Stimulated activated CD8-positive, alpha-beta memory T cell treated with anti-CD3 and anti-CD28 coated beads, Interleukin-4, amount 100 ng/mL, for 4 hours (primary cell): ENCODE results near the gene SLC25A19.
"Not testable (repeated sequence)": the region's sequence is repeated elsewhere in the genome, so short reads cannot be mapped to it uniquely, and the experiment has no call there.

Experiments
- DNase-seq, 2 donors: peaks; one replicate each; pipeline ENCODE4 v3.0.0-alpha.2; 2020; ENCODE audit warnings: low read depth in 2 of 2, low spot score in 1 of 2

The SLC25A19 gene

DNA sequence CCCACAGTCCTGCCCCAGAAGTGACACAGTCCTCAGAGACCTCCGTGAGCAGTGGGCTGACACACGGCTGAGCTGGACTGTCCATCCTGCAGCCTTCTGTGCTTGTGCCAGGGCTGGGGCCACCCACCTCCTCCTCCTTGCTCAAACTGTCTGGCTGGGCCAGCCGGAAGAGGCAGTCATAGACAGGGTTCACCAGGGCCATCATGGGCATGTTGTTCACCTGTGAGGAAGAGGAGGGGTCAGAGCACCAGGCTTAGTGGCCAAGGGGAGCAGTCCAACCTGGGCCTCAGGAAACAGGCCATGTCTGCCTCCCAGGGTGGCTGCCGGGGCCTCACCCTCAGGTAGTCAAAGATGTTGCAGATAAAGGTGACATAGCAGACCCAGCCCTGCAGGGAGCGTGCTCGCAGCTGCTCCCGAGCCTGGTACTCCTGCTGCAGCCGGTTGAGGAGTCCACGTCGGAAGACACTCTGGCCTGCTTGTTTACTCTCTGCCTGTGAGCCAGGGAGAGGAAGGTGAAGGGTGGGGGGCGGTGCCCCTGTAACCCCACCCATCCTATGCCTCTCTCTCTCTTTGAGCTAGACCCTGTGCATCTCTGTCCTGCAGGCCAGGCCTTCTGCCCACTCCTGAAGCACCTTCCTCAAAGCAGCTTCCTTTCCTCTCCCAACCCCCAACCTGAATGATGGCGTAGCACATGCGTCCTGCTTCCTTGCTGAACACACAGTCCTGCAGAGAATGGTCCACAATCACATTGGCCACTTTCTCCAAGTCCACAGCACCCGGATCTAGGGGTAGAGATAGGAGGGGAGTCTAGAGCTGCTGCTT, 21.6 kb downstream of the SLC25A19 start:
- DNase-seq: no peak

DNA sequence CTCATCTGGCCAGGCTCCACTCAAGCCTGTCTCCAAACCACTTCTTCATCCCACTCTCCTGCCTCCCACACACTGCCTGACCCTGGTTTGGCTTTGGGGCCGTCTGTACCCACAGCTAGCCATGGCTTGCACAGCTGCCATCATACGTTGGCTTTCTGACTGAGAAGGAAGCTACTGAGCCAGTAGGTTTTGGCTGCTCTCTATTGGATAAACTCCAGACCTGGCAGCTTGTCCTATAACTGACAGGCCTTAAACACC, 22.2 kb downstream of the SLC25A19 start:
- no peak for DNase-seq

DNA sequence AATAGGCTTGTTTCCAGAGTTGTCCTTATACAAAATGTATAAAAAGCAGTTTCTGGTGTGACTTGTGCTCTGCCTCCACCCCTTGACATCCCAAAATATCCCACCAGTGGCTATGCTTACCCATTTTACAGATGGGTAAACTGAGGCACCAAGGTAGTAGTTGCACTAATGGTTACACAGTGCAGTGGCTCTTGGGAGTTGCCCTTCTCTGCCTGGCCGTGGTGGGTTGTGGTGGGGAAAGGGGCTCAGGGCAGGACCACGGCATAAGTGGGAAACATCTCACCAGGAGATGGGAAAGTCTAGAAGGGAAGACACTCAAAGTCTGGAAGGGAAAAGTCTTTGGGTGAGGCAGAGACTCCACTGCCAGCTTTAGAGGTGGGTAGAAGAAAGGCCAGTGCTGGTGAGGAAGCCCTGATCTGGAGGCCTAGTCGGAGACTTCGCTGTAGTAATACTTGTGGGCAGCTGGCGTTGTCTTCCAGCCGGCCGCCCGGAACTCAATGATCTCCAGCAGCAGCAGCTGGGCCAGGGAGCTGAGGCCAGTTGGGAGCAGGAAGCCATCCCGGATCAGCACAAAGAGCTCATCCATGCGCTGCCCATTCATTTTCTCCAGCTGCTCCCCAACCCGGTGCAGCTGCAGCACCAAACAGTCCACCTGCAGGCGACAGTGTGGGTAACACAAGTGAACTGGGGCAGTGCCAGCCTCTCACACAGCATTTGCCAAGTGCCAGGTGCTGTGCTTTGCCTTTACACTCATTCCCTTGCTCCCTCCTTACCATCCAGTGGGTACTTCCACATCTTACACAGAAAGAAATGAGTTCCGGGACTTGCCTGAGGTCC, 22.7 kb downstream of the SLC25A19 start:
- no peak for DNase-seq

DNA sequence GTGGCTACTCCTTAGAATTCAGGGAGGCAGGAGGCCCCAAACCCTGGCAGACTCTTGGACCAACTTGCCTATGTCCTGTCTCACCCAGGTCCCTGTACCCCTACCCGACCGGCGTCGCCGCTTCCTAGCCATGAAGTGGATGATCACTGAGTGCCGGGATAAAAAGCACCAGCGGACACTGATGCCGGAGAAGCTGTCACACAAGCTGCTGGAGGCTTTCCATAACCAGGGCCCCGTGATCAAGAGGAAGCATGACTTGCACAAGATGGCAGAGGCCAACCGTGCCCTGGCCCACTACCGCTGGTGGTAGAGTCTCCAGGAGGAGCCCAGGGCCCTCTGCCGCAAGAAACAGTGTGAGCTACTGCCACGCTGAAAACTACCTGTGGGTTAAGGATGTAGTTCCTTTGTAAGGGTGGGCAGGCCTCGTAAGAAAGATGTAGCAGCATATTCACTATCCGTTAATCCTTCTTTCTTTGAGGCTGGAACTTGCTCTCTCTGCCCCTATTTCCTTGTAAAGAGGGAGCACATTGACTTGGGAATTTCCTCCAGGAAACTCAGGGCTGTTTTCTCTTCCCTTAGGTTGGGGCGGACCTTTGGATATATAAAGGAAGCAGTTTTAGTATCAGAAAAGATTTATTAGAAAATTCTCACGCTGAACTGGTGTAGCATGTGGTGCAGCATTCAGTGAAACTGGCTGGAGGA, 23.5 kb downstream of the SLC25A19 start:
- no peak for DNase-seq

DNA sequence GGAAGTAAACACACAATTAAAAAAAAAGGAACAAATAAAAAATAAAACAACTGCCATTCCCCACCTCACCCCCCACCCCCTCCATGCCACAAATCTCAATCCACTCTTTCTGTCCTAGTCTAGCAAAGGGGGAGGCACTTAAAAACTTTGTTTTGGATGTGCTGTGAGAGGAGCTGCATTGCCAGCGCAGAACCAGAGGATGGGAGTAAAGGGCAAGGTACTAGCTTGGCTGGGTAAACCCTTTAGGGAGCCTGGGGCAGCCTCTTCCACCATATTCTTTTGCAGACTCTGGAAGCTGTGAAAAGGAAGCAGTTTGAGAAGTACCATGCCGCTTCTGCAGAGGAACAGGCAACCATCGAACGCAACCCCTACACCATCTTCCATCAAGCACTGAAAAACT, 26.2 kb downstream of the SLC25A19 start:
- DNase-seq: no peak

DNA sequence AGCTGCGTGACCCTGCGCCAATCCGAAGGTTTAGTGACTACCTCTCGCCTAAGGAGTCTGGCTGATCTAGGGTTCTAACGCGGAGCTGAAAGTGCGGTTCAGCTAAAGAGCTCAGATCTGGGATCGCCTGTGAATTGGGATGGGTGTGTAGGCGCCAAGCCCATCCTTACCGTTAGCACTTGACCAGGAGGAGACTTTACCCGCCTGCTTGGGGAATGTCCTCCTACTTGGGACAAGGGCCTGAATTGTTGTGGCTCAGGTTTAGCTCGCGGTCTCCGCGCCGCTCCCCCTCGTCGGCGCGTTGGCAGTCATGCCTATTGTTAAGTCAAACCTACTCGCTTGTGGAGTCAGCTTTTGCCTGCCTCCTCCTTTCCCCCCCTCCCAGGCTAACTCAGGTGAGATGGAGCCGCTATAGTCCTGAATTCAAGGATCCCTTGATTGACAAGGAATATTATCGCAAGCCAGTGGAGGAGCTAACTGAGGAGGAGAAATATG, 27.1 kb downstream of the SLC25A19 start:
- DNase-seq: no peak

DNA sequence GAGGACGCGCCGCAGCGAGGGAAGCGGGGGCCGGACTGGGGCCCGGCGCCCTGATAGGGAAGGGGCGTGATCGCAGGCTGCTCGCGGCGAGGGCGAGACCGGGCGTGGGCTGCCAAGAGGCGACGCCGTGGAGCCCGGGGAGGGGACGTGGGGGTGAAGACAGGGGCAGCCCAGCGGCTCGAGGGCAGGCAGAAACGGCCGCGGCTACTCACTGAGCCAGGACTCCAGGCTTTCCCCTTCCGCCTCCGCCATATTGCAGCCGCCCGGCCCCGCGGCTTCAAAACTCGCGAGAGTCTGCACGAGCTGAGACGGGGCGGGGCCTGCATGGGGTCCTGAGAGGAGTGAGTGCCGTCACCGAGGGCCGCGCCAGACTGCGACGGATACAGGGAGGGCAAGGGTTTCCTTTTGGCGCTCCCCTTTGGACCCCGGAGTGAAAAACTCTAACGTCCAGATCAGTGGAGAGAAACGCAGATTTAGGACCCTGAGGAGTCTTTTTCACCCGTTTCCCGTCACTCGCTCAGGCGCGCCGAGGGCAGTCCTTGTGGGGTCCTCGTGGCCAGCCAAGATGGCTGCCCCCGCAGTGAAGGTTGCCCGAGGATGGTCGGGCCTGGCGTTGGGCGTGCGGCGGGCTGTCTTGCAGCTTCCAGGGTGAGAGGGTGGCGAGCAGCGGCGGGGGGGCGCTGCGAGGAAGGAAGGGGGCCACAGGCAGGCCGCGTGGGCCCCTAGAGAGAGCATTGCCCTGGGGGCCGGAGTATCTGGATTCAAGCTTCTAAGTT, 27.7 kb downstream of the SLC25A19 start, which contains the start of the genes GGA3 and MRPS7:
GGA3 (minus strand) TSS at position 271 of the 776 bp plus-strand sequence; CDS start at position 252, 19 bp downstream.
MRPS7 (plus strand) TSS at position 544 of the 776 bp plus-strand sequence; CDS start at position 566, 22 bp downstream.
- DNase-seq: peak; percentile 90 to 91

DNA sequence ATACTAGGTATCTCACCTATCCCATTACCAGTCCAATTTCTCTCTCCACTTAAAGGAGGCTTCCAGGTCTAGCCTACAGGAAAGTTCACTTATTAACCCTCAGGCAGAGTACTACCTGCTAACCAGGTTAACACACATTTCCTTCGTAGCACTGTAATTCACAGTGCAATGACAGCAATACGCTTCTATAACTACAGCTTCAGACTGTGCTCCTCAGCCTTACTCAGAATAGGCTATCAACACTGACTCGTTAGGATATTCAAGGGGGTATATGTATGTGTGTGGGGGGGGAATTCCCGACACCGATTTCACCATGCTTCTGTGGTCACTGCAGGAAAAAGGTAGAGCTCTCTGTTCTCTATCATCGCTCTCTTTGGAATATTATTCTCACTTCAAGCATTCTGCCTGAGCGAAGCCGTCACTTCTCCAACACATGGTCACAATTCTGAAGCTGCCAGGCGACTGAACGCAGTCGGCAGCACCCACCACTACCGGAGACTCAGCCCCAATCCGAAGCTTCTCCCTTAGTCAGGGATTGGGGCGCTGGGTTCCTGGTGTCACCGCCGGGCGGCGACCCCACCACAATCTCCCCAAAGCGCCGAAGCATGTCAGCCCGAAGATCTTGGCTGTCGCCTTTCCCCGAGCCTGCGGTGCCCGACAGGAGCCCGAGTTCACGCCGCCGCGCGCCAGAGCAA, 28.4 kb downstream of the SLC25A19 start:
- peak; percentile 21 to 24 for DNase-seq

DNA sequence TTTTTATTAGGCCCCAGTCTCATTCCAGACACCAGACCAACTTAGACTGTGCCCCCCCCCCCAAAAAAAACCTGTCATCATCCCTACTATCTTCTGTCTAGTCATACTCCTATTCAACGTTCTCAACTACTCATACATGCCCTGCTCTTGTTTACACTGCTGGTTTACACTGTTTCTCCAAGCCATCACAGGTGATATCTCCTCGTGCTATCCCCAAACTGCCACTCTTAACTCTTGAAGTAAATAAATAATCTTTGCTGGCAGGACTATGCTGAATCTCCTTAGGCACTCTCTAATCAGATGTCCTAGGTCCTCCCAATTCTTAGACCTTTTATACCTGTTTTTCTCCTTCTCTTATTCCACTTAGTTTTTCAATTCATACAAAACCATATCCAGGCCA, 32.0 kb downstream of the SLC25A19 start:
- DNase-seq: not testable (repeated sequence)

DNA sequence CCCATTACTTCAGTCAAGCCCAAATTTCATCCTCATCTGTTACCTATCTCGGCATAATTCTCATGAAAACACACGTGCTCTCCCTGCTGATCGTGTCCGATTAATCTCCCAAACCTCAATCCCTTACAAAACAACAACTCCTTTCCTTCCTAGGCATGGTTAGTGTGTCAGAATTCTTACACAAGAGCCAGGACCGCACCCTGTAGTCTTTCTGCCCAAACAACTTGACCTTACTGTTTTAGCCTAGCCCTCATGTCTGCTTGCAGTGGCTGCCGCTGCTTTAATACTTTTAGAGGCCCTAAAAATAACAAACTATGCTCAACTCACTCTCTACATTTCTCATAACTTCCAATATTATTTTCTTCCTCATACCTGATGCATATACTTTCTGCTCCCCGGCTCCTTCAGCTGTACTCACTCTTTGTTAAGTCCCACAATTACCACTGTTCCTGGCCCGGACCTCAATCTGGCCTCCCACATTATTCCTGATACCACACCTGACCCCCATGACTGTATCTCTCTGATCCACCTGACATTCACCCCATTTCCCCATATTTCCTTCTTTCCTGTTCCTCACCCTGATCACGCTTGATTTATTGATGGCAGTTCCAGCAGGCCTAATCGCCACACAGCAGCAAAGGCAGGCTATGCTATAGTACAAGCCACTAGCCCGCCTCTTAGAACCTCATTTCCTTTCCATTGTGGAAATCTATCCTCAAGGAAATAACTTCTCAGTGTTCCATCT, 33.1 kb downstream of the SLC25A19 start:
- DNase-seq: not testable (repeated sequence)

DNA sequence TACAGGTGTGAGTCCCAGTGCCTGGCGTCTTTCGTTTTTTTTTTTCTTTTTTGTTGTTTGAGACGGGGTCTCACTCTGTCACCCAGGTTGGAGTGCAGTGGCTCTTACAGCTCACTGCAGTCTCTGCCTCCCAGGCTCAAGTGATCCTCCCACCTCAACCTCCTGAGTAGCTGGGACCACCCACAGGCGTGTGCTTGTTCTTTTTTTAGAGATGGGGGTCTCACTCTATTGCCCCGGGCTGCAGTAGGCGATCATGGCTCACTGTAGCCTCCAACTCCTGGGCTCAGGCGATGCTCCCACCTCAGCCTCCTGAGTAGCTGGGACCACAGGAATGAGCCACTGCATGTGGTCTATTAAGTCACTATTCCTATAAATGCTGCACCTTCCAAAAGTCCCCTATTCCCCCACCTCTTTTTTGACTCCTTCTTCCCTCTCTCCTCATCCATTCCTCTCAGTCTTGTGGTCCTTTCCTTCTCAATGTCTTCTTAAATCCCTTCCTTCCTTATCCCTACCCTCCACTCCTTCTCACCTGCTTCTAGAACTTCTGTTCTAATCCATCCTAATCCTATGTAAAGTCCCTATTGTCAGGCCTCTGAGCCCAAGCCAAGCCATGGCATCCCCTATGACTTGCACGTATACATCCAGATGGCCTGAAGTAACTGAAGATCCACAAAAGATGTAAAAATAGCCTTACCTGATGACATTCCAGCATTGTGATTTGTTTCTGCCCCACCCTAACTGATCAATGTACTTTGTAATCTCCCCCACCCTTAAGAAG, 37.0 kb downstream of the SLC25A19 start:
- no peak for DNase-seq

DNA sequence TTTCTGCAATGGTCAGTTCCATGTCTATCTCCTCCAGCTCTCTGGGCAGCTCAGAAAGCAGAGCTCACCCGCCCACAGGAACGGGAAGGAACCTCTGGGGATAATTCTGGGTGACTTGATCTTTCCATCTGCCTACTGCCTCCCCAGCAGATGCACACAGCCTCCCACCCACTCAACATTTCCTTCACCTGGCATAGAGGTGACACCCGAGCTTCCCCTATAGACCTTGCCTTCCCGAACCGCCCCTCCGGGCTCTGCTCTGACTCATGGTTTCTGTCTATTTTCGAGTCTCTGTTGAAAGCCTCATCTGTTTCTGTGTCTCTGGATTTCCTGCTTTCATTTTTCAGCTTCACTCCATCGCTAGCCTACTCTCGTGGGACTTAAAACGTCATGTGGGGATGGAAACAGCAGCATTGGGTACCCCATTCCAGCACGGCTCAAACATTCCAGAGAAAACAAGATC, 39.2 kb downstream of the SLC25A19 start:
- DNase-seq: peak; percentile 62 to 79

DNA sequence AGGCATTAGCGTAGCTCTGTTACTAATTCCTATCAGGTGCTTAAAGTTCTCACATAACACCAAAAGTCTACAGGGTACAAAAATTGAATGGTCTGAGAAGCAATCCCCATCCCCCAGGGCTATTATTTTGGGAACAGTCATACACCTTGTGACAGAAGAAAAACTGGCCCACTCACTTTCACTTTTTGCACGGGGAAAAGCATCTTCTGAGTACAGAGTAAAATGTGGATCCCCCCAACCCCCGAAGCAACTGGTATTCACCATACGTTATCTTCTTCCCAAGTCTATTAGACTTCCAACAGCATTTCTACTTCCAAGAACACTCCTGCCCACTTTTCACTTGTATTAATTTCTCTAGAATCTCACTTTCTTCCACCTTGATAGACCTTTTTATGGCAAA, 39.7 kb downstream of the SLC25A19 start:
- DNase-seq: no peak

DNA sequence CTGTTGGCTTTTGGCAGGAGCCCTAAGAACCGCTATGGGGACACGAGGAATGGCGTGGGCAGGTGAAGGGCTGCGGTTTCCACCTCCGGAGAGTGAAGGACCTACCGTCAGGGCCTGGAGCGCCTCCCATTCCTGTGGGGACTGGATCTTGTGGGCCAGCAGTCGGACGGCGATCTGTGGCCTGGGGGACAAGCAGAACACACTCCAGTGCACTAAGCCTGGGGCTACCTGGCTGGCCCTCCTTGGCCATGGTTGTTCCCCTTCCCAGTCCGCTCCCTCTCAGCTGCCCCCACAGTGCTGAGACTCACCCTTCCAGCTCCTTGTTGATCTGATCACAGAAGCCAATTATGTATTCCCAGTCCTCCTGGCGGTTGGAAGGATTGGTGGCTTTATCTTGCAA, 42.8 kb downstream of the SLC25A19 start:
- no peak for DNase-seq

DNA sequence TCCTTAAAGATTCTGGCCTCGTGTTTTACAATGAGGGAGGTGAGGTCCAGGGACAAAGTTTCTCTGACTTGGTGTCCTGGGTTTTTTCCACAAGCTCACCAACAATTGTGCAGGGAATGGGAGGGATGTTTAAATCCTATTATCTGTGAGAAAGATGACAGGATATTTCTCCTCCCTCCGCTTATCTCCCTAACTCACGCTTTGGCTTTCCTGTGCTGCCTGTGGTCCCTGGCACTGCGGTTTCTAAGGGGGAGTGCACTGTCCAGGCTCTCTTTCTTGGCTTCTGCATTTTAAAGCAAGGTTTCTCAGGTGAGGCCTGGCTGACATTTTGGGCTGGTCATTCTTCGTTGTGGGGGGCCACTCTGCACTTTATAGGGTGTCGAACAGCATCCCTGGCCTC, 44.2 kb downstream of the SLC25A19 start:
- no peak for DNase-seq

DNA sequence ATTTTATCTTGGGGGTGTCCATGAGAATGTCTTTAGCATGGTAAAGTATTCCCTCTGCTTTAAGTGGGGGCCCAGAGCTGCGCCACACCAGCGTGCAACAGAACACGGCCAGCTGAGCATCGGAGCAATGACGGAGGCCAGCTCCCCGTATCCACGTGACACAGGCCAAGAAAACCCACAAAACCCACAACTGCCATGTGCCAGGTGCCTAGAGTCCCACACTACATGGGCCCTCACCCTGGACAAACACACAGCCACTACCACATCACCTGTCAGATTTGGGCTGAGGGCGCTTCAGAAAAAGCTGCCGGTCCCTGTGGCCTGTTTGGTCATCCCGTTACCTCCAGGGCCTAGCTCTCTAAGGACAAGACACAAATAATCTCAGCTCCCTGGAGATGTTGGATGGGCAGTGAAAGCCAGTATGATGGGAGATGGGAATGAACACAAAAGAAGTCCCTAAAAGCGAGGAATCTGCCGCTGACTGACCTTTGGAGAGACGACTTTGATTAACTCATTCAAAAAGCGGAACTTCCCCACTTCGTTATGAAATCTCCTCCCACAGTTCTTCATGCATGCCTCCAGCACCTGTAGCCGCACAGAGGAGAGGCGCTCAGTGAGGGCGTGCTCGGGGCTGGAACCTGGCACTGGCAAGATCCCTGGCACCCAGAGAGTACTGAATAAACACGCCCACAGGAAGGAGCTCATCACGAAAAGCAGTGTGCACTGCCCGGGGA, 44.9 kb downstream of the SLC25A19 start:
- no peak for DNase-seq

DNA sequence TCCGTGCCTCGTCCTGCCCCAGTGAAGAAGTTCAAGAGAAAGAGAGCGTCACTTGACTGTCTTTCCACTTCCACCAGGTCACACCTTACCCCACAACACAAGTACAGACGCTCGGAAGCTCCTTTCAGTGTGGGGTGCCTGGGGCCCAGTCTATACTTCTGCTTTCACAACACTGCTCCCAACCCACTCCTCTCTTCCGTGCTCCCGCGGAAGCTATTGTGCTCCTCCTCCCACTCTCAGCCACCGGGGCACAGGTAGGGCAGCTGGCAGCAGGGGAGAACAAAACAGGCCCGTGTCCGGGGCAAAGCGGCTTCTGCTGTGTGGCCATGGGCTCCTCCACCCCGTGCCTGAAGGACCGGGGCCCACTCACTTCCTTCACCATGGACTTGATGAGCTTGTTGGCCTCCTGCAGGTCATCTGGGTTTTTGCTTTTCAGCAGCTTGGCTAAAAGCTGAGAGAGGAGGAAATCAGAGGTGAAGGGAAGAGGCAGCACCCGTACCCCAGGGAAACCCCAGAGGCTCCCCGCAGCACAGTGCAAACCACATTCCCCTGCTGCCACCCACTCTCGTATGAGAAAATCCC, 46.7 kb downstream of the SLC25A19 start:
- no peak for DNase-seq
